Measurements from ENCODE around the gene ANKRD30BL. TPM values are rescaled to one million over a fixed set of nuclear protein-coding genes. Genes with fewer than 3 reads are reported as not detected.
"Not testable (repeated sequence)": the region's sequence is repeated elsewhere in the genome, so short reads cannot be mapped to it uniquely, and the experiment has no call there.

ANKRD30BL gene, protein sequence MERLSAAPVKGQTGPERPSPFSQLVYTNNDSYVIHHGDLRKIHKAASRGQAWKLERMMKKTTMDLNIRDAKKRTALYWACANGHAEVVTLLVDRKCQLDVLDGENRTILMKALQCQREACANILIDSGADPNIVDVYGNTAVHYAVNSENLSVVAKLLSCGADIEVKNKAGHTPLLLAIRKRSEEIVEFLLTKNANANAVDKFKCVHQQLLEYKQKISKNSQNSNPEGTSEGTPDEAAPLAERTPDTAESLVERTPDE
- not detected for polyA plus RNA-seq (2012; ENCODE audit: missing spikeins)

DNA sequence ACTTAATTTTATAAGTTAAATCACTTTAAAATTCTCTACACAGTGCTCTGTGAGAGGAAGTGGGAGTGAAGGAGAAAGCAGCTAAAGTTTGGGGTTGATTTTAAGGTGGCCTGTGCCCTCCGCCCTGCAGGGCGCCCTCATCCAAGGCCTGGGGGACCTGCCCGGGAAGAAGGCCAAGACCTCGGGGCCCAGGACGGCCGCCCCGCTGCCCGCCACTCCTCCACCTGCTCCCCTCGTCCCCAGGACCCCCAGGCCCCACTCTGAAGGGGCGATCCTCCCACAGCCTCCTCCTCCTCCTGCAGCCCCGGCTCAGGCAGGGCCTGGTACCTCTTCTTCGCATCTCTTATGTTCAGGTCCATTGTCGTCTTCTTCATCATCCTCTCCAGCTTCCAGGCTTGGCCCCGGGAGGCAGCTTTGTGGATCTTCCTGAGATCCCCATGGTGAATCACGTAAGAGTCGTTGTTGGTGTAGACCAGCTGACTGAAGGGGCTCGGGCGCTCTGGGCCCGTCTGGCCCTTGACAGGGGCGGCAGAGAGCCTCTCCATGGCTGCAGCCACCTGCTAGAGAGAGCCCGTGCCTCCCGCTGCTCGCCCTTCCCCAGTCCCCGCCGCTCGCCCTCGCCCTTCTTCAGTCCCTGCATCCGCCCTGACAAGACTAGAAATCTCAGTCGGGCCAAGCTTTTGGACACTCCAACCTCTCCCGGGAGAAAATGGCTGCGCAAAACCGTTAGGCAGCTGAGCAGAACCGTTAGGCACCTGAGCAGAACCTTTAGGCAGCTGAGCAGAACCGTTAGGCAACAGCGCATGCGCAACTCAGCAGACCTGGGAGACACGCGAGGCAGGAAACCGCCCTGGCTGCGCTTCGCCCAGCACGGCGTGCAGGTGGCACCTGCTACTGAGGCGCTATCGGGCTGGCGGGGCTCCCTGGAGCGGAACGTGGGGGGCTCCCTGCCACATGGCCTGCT is at the start of gene ANKRD30BL:
Gene ANKRD30BL, minus strand, starts transcription at position 792 of the 964 bp plus-strand sequence. Its CDS starts 247 bp downstream, at position 545.
- not testable (repeated sequence) for FAIRE-seq; DNase-seq (ENCODE audit: insufficient read length)

DNA sequence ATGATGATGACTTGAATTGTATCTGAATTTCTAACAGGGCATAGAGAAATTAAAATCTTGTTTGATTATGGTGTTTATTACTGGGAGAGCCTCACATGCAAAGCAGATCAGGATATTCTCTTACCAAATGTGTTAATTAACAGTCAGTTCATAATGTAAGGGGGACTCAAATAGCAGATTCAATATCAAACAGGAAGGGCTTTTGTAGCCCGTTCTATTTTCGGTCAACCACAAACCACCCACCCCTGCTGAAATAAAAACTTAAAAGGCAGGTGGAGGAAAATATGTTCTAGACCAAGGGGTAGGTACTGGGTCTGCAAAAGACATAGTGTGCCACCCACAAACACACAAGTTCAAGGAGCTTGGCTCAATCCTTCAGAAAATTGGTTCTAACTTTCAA is 41.1 kb upstream of the ANKRD30BL start:
- not testable (repeated sequence) for FAIRE-seq; DNase-seq (ENCODE audit: insufficient read length)

DNA sequence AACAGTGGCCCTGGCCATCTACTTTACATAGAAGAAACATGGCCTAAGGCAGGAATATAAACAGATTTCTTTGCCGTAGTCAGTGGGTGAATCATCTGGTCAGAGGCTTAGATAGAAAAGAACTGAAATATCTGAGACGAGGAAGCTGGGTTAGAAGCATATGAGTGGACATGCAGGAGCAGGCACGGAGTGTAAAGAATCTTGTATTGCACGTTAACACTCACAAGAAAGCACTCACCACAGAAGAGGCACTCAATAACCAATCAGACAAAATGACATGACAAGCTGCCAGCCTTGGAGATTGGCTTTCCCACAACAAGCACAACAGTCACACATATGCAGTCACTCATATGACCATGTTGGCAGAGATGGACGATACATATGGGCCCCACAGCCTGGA is 31.1 kb upstream of the ANKRD30BL start:
- not testable (repeated sequence) for FAIRE-seq

DNA sequence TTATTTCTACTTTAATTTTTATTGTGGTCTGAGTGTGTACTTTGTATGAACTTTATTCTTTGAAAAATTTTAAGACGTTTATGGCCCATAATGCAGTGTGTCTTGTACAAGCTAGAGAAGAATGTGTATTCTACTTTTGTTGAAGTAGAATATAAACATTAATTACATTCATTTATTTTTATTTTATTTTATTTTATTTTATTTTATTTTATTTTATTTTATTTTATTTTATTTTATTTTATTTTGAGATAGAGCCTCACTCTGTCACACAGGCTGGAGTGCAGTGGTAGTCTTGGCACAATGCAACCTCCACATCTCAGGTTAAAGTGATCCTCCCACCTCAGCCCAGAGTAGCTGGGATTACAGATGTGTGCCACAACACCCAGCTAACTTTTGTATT is 5.3 kb upstream of the ANKRD30BL start:
- FAIRE-seq; DNase-seq (ENCODE audit: insufficient read length): not testable (repeated sequence)

More for the DNA sequence above, 31.1 kb upstream of the ANKRD30BL start:
- not testable (repeated sequence) for DNase-seq (ENCODE audit: insufficient read length)

GRCh38 chr2:132162125-132162660 is 441 bp upstream of the ANKRD30BL start:
- not testable (repeated sequence) for FAIRE-seq; DNase-seq (ENCODE audit: insufficient read length)

GRCh38 chr2:132146774-132147173 is 15.0 kb downstream of the ANKRD30BL start:
- FAIRE-seq; DNase-seq (ENCODE audit: insufficient read length): not testable (repeated sequence)

Data from GM12892 (cell line).